WTC11 (cell line): Measurements from ENCODE around the gene RPRD2.

Experiments used
- CTCF ChIP-seq: fragments of 200-600 bp; IDR thresholded peaks from 2 replicates; pipeline ENCODE4 v1.8.0; 2022; ENCODE audit warnings: antibody characterized with exemption
- ETV6 ChIP-seq: sonication (generic); formaldehyde crosslinking; IDR thresholded peaks from 2 replicates; pipeline ENCODE4 v1.8.1; 2022; ENCODE audit warnings: mild to moderate bottlenecking, missing genetic modification reagents
- MAX ChIP-seq: sonication (generic); formaldehyde crosslinking; IDR thresholded peaks from 2 replicates; pipeline ENCODE4 v1.8.0; 2022; ENCODE audit warnings: mild to moderate bottlenecking, missing genetic modification reagents
- SMAD3 ChIP-seq: sonication (generic); formaldehyde crosslinking; IDR thresholded peaks from 2 replicates; pipeline ENCODE4 v1.8.0; 2022; ENCODE audit warnings: missing genetic modification reagents, mild to moderate bottlenecking, borderline replicate concordance
- TEAD4 ChIP-seq: sonication (generic); formaldehyde crosslinking; IDR thresholded peaks from 2 replicates; pipeline ENCODE4 v1.8.0; 2022; ENCODE audit warnings: mild to moderate bottlenecking, missing genetic modification reagents
- ZBTB43 ChIP-seq: sonication (generic); formaldehyde crosslinking; IDR thresholded peaks from 2 replicates; pipeline ENCODE4 v1.8.1; 2023; ENCODE audit warnings: mild to moderate bottlenecking, missing genetic modification reagents

GRCh38 chr1:150472601-150473200 is 108.8 kb downstream of the RPRD2 start:
- no peak for TF ChIP-seq CTCF
- no peak for TF ChIP-seq SMAD3 (CRISPR knock-in tag)
- TF ChIP-seq ETV6 (CRISPR knock-in tag), result no peak
- TF ChIP-seq TEAD4 (CRISPR knock-in tag), result no peak
- TF ChIP-seq MAX (CRISPR knock-in tag), result no peak
- TF ChIP-seq ZBTB43 (CRISPR knock-in tag), result no peak
